OCI-LY1 (cell line): ENCODE data around the gene CATSPERB.
"Not testable (repeated sequence)": the region's sequence is repeated elsewhere in the genome, so short reads cannot be mapped to it uniquely, and the experiment has no call there.

ENCODE experiments used
- EZH2 ChIP-seq: fragments of 200-600 bp; sonication (generic), shearing (Covaris generic); IDR thresholded peaks from 2 replicates; pipeline ENCODE4 v1.8.0; 2017; ENCODE audit warnings: borderline replicate concordance, mixed run types, mild to moderate bottlenecking, antibody characterized with exemption, low read length, moderate library complexity, mixed read lengths
- TF ChIP-seq, protein P1 (sequence below): fragments of 200-600 bp; sonication (generic), shearing (Covaris generic); IDR thresholded peaks from 2 replicates; pipeline ENCODE4 v1.5.1; 2017; ENCODE audit warnings: mild to moderate bottlenecking, antibody characterized with exemption, low read length, moderate library complexity, mixed read lengths

DNA sequence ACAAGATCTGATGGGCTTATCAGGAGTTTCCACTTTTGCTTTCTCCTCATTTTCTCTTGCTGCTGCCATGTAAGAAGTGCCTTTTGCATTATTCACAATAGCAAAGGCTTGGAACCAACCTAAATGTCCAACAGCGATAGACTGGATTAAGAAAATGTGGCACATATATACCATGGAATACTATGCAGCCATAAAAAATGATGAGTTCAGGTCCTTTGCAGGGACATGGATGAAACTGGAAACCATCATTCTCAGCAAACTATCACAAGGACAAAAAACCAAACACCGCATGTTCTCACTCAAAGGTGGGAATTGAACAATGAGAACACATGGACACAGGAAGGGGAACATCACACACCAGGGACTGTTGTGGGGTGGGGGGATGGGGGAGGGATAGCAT, 137.9 kb downstream of the CATSPERB start:
- TF ChIP-seq, protein P1, sequence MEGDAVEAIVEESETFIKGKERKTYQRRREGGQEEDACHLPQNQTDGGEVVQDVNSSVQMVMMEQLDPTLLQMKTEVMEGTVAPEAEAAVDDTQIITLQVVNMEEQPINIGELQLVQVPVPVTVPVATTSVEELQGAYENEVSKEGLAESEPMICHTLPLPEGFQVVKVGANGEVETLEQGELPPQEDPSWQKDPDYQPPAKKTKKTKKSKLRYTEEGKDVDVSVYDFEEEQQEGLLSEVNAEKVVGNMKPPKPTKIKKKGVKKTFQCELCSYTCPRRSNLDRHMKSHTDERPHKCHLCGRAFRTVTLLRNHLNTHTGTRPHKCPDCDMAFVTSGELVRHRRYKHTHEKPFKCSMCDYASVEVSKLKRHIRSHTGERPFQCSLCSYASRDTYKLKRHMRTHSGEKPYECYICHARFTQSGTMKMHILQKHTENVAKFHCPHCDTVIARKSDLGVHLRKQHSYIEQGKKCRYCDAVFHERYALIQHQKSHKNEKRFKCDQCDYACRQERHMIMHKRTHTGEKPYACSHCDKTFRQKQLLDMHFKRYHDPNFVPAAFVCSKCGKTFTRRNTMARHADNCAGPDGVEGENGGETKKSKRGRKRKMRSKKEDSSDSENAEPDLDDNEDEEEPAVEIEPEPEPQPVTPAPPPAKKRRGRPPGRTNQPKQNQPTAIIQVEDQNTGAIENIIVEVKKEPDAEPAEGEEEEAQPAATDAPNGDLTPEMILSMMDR, result not testable (repeated sequence)
- not testable (repeated sequence) for TF ChIP-seq EZH2
